ENCODE data around the gene TEKT4.
A peak's percentile ranks its signal among the peaks of the same experiment; 100 is the strongest.

TEKT4 gene, protein sequence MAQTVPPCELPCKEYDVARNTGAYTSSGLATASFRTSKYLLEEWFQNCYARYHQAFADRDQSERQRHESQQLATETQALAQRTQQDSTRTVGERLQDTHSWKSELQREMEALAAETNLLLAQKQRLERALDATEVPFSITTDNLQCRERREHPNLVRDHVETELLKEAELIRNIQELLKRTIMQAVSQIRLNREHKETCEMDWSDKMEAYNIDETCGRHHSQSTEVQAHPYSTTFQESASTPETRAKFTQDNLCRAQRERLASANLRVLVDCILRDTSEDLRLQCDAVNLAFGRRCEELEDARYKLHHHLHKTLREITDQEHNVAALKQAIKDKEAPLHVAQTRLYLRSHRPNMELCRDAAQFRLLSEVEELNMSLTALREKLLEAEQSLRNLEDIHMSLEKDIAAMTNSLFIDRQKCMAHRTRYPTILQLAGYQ

DNA sequence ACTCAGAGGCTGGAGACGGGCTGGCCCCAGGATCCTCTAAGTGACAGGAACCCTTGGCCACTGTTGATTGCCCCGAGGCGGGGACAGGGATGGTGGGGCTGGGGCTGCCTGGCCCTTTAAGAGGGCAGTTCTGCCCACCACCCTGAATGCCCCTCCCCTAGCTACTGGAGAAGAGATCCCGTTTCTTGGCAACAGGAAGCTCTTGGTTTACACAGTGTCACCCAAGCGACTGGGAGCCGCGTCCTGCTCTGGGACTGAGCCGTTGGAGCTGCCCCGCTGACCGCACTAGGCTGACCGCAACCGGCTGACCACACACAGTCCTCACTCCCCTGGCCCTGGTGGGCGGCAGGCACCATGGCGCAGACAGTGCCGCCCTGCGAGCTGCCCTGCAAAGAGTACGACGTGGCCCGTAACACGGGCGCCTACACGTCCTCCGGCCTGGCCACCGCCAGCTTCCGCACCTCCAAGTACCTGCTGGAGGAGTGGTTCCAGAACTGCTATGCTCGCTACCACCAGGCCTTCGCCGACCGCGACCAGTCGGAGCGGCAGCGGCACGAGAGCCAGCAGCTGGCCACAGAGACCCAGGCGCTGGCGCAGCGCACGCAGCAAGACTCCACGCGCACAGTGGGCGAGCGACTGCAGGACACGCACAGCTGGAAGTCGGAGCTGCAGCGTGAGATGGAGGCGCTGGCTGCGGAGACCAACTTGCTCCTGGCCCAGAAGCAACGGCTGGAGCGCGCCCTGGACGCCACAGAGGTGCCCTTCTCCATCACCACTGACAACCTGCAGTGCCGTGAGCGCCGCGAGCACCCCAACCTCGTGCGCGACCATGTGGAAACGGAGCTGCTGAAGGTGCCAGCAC is at the start of gene TEKT4:
Gene TEKT4, plus strand, starts transcription at position 205 of the 862 bp plus-strand sequence. Its CDS starts 150 bp downstream, at position 355.
- no peak for TF ChIP-seq TCF12 (IDR thresholded peaks at IDR 0.05; ENCODE audit: low read depth)
- TF ChIP-seq, protein P1, sequence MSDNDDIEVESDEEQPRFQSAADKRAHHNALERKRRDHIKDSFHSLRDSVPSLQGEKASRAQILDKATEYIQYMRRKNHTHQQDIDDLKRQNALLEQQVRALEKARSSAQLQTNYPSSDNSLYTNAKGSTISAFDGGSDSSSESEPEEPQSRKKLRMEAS (IDR thresholded peaks at IDR 0.05), result peak; percentile 51

DNA sequence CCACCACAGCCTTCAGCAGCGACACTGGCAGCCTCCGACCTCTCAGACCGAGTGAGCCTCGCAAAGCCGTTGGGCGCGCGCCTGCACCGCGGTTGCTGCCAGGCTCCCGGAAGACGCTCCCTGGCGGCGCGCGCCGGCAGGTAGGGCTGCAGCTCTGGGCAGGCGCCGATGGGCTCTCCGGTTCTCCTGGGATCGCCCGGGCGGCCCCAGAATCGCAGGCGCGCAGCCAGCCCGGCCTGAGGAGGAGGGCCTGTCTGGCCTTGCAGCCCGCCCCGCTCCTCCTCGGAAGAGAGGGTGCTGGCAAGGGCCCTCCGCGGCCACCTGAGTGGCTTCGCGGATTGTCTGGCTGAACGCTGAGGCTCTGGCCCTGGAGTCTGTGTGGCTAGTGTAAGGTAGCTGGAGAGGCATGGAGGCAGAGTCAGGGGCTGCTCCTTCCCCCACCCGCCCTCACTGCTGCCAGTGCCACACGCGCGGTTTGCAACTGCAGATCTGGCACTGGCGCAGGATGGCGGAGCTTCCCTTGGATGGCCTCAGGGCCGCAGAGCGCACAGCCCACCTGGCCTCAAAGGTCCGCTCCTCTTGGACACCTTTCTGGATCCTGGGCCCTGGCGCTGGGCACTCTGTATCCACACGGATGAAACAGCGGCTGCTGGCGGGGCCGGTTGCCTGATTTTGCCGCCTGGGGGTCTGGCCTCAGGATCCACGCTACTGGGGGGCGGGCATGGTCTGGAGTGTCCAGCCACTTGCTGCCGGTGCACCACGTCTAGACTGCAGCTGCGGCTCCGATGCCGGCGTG is 13.7 kb upstream of the TEKT4 start:
- TF ChIP-seq, protein P1 (IDR thresholded peaks at IDR 0.05), result peak; percentile 55; the same call in 1 of the 2 replicates

DNA sequence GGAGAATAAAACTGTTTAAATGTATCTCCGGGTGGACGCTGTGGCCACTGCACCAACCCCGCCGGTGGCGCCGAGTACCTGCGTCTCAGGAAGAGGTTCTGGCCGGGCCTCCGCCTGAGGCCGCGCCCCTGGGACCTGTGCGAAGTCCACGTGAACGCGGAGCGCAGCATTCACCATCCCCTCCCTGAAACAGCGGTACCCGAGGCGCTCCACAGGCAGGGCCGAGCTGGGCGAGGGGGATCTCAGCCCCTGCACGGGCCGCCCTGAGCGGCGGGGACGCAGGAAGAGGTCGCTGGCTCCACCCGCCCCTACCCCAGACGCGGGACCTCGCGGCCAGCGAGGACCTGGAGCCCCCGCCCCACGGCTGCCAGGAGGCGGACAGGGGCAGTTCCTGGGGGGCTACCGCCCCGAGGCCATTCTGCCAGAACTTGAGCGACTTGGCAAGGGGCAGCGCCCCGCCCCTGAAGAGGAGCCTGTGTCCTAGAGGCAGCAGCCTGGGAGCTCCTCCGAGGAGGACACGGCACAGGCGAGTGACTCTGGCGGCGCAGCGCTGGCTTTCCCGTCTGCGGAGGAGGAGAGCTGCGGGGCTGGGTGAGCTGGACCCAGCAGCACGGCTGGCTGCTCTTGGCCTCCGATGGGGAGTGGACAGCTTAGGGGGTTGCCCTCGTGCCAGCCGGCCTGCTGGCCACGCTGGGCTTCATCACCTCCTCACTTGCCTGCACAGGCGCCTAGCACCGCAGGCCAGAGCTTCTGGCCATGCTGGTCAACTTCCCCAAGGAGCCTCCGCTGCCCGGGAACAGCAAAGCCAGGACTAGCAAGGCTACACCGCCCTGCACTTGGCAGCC is 9.7 kb upstream of the TEKT4 start:
- TF ChIP-seq TCF12 (IDR thresholded peaks at IDR 0.05; ENCODE audit: low read depth) (no peak), RAD21 (IDR thresholded peaks at IDR 0.05; ENCODE audit: low read depth) (no peak), EGR1 (IDR thresholded peaks at IDR 0.05) (no peak), ZBTB7A (IDR thresholded peaks at IDR 0.05; ENCODE audit: low read depth) (no peak), TEAD4 (IDR thresholded peaks at IDR 0.05) (no peak), YY1 (IDR thresholded peaks at IDR 0.05; ENCODE audit: low read depth) (no peak), TAF1 (IDR thresholded peaks at IDR 0.05; ENCODE audit: low read depth) (no peak), CREB1 (IDR thresholded peaks at IDR 0.05; ENCODE audit: low read depth) (no peak), FOXM1 (IDR thresholded peaks at IDR 0.05; ENCODE audit: borderline replicate concordance, low read depth) (no peak), EP300 (IDR thresholded peaks at IDR 0.05; ENCODE audit: borderline replicate concordance) (no peak), CEBPB (IDR thresholded peaks at IDR 0.05) (no peak), NFIC (IDR thresholded peaks at IDR 0.05) (no peak)
- TF ChIP-seq, protein P2, sequence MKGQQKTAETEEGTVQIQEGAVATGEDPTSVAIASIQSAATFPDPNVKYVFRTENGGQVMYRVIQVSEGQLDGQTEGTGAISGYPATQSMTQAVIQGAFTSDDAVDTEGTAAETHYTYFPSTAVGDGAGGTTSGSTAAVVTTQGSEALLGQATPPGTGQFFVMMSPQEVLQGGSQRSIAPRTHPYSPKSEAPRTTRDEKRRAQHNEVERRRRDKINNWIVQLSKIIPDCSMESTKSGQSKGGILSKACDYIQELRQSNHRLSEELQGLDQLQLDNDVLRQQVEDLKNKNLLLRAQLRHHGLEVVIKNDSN (IDR thresholded peaks at IDR 0.05), result no peak
- TF ChIP-seq, protein P3, sequence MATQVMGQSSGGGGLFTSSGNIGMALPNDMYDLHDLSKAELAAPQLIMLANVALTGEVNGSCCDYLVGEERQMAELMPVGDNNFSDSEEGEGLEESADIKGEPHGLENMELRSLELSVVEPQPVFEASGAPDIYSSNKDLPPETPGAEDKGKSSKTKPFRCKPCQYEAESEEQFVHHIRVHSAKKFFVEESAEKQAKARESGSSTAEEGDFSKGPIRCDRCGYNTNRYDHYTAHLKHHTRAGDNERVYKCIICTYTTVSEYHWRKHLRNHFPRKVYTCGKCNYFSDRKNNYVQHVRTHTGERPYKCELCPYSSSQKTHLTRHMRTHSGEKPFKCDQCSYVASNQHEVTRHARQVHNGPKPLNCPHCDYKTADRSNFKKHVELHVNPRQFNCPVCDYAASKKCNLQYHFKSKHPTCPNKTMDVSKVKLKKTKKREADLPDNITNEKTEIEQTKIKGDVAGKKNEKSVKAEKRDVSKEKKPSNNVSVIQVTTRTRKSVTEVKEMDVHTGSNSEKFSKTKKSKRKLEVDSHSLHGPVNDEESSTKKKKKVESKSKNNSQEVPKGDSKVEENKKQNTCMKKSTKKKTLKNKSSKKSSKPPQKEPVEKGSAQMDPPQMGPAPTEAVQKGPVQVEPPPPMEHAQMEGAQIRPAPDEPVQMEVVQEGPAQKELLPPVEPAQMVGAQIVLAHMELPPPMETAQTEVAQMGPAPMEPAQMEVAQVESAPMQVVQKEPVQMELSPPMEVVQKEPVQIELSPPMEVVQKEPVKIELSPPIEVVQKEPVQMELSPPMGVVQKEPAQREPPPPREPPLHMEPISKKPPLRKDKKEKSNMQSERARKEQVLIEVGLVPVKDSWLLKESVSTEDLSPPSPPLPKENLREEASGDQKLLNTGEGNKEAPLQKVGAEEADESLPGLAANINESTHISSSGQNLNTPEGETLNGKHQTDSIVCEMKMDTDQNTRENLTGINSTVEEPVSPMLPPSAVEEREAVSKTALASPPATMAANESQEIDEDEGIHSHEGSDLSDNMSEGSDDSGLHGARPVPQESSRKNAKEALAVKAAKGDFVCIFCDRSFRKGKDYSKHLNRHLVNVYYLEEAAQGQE (IDR thresholded peaks at IDR 0.05; ENCODE audit: low read depth), result no peak
- TF ChIP-seq, protein P1 (IDR thresholded peaks at IDR 0.05), result no peak

DNA sequence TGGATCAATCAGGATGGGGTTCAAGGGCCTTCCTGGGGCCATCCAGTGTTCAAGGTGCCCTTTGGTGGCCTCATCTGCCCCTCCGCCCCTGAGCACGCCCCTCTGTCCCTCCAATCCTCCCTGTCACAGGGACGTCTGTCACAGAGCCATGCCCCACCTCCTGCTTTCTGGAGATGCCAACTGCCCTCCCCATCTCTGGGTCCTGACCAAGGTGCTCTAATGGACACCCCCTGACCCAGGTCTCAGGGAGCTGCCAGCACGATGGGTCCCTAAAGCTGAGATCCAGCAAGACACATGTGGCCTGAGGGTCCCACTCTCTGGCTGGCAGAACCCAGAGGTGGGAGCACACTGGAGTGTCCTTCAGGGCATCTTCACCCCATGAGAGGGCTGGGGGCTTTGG is 2.1 kb upstream of the TEKT4 start:
- TF ChIP-seq TEAD4 (IDR thresholded peaks at IDR 0.05) (no peak), RAD21 (IDR thresholded peaks at IDR 0.05; ENCODE audit: low read depth) (no peak), TAF1 (IDR thresholded peaks at IDR 0.05; ENCODE audit: low read depth) (no peak), CREB1 (IDR thresholded peaks at IDR 0.05; ENCODE audit: low read depth) (no peak), CEBPB (IDR thresholded peaks at IDR 0.05) (no peak), ZBTB7A (IDR thresholded peaks at IDR 0.05; ENCODE audit: low read depth) (no peak), NFIC (IDR thresholded peaks at IDR 0.05) (no peak), FOXM1 (IDR thresholded peaks at IDR 0.05; ENCODE audit: borderline replicate concordance, low read depth) (no peak), YY1 (IDR thresholded peaks at IDR 0.05; ENCODE audit: low read depth) (no peak), EGR1 (IDR thresholded peaks at IDR 0.05) (no peak), EP300 (IDR thresholded peaks at IDR 0.05; ENCODE audit: borderline replicate concordance) (no peak), TCF12 (IDR thresholded peaks at IDR 0.05; ENCODE audit: low read depth) (no peak)
- TF ChIP-seq, protein P2 (IDR thresholded peaks at IDR 0.05), result no peak
- TF ChIP-seq, protein P3 (IDR thresholded peaks at IDR 0.05; ENCODE audit: low read depth), result no peak
- TF ChIP-seq, protein P1 (IDR thresholded peaks at IDR 0.05), result no peak
